ENCODE results near the gene DNASE1L2.

Gene DNASE1L2

DNA sequence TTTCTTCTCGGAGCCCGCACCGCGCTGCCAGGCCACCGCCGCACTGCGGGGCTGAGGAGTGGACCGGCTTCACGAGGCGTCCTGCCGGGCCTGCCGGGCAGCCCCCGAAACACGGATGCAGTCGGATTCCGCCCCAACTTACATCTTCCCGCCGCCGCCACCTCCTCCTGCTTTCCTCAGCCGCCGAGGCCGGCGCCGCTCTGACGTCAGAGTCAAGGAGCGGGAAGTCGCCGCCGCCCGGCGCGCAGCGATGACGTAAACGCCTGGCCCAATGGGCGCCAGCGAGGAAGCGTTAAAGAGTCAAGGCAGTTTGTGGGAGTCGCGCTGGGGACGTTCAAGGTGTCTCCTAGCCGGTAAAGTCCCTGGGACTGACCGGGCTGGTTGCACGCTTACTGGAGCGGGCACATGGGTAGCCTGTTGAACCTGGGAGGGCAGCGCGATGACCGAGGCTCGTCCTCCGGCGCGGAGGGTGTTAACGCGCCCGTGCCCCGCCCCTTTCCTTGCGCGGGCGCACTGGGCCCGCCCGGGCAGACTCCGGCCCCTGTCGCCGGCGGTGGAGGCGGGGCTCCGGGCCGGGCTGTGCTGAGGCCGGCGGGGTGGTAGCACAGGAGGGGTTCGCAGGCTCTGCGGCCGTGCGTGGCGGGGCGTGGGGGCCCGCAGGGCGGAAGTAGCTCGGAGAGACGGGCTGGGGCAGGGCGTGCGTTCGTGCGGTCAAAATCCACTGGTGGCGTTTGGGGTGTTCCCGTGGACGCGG lies 31.8 kb downstream of the DNASE1L2 start, which contains the start of gene RNPS1:
Gene RNPS1 (minus strand): TSS at position 214 of the 754 bp plus-strand sequence. CDS start 3,483 bp downstream, outside the sequence.
- peaks cover 21% of the 10 kb centered on the region for H4K20me1 ChIP-seq (ENCODE audit: insufficient read depth, low read length, poor library complexity, severe bottlenecking)
- peaks cover 57% of the 10 kb centered on the region for H3K79me2 ChIP-seq (ENCODE audit: insufficient read depth, low read length)
- H3K4me3 ChIP-seq (ENCODE audit: low read length, poor library complexity, severe bottlenecking), result peak within 1 kb of the TSS; percentile 82
- H3K4me1 ChIP-seq (ENCODE audit: insufficient read depth, low read length, poor library complexity, severe bottlenecking), result peaks cover 9% of the 10 kb centered on the region
- peak within 1 kb of the TSS; percentile 79 for H3K9ac ChIP-seq (ENCODE audit: low read depth, low read length, poor library complexity, severe bottlenecking)
- TF ChIP-seq EZH2phosphoT487 (IDR thresholded peaks at IDR 0.05; ENCODE audit: borderline replicate concordance), result no peak
- TF ChIP-seq, protein P1, sequence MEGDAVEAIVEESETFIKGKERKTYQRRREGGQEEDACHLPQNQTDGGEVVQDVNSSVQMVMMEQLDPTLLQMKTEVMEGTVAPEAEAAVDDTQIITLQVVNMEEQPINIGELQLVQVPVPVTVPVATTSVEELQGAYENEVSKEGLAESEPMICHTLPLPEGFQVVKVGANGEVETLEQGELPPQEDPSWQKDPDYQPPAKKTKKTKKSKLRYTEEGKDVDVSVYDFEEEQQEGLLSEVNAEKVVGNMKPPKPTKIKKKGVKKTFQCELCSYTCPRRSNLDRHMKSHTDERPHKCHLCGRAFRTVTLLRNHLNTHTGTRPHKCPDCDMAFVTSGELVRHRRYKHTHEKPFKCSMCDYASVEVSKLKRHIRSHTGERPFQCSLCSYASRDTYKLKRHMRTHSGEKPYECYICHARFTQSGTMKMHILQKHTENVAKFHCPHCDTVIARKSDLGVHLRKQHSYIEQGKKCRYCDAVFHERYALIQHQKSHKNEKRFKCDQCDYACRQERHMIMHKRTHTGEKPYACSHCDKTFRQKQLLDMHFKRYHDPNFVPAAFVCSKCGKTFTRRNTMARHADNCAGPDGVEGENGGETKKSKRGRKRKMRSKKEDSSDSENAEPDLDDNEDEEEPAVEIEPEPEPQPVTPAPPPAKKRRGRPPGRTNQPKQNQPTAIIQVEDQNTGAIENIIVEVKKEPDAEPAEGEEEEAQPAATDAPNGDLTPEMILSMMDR (conservative IDR thresholded peaks at IDR 0.05; ENCODE audit: low read length), result no peak
- H3K9me3 ChIP-seq (ENCODE audit: insufficient read depth, low read depth, low read length), result no peaks in the 10 kb centered on the region
- peaks cover 7% of the 10 kb centered on the region; the same call in 1 of the 2 replicates for H3K36me3 ChIP-seq (ENCODE audit: insufficient read depth, low read length)
- peak within 1 kb of the TSS; percentile 84 for H2AFZ ChIP-seq (ENCODE audit: low read length)
- peaks cover 4% of the 10 kb centered on the region for H3K27me3 ChIP-seq (ENCODE audit: insufficient read depth, low read length, poor library complexity, severe bottlenecking)
- no peaks in the 10 kb centered on the region for H3F3A ChIP-seq (ENCODE audit: low read depth)
- no peaks in the 10 kb centered on the region for H3K9me2 ChIP-seq (replicated peaks; ENCODE audit: low read depth, low read length)
- peak within 1 kb of the TSS; percentile 81 for H3K4me2 ChIP-seq (ENCODE audit: low read depth, low read length, poor library complexity, severe bottlenecking)

- peaks cover 12% of the 10 kb centered on the region for H4K20me1 ChIP-seq (ENCODE audit: insufficient read depth, low read length, poor library complexity, severe bottlenecking)
- TF ChIP-seq, protein P1 (conservative IDR thresholded peaks at IDR 0.05; ENCODE audit: low read length), result no peak
- no peak for TF ChIP-seq EZH2phosphoT487 (IDR thresholded peaks at IDR 0.05; ENCODE audit: borderline replicate concordance)
- H3K9me3 ChIP-seq (ENCODE audit: insufficient read depth, low read depth, low read length), result no peaks in the 10 kb centered on the region
- H3K4me3 ChIP-seq (ENCODE audit: low read length, poor library complexity, severe bottlenecking), result no peak overlapping the region
- peak overlapping the region; percentile 81 for H3K4me2 ChIP-seq (ENCODE audit: low read depth, low read length, poor library complexity, severe bottlenecking)
- H2AFZ ChIP-seq (ENCODE audit: low read length), result no peak overlapping the region
- peaks cover 9% of the 10 kb centered on the region for H3K4me1 ChIP-seq (ENCODE audit: insufficient read depth, low read length, poor library complexity, severe bottlenecking)
- peaks cover 37% of the 10 kb centered on the region for H3K79me2 ChIP-seq (ENCODE audit: insufficient read depth, low read length)
- no peaks in the 10 kb centered on the region for H3F3A ChIP-seq (ENCODE audit: low read depth)
- no peaks in the 10 kb centered on the region for H3K9me2 ChIP-seq (replicated peaks; ENCODE audit: low read depth, low read length)
- peaks cover 4% of the 10 kb centered on the region for H3K27me3 ChIP-seq (ENCODE audit: insufficient read depth, low read length, poor library complexity, severe bottlenecking)
- no peaks in the 10 kb centered on the region for H3K36me3 ChIP-seq (ENCODE audit: insufficient read depth, low read length)
- H3K9ac ChIP-seq (ENCODE audit: low read depth, low read length, poor library complexity, severe bottlenecking), result peak overlapping the region; percentile 79
These were observed 33.8 kb downstream of the DNASE1L2 start for GRCh38 chr16:2270070-2270462.

DNA sequence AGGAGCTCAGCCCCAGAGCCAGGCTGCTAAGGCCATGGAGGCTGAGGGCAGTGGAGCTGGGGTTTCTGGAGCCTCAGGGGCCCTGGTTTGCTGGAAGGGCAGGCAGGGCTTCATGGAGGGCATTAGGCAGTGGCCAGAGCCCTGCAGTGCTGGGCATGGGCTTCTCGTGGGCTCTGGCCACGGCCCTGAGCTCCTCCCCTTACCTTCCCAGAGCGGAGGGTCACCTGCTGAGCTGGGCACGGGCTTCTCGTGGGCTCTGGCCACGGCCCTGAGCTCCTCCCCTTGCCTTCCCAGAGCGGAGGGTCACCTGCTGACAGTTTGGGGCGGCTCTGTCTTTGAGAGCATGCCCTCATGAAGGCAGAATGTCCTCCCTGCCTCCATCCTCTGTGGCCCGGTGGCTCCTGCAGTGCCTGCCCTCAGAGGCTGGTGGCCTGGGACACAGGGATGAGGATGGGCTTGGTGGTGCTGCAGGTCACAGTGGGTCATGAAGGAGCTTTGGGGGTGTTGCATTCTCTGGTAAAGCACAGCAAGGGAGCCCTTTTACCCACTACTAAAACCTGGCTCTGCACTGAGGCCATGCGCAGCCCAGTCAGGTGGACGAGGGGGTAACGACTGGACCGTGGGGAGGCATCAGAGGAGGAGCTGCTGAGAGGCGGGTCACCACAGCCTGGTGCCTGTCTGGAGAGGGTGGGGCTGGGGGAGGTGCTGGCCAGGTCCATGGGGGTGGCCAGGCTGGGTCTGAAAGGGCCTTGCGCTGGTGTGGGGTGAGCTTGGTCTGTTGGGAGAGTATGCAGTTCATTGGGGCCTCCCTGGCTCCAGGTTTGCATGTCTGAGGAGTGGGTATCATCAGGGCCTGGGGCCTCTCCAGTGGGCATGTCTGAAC lies 34.6 kb downstream of the DNASE1L2 start:
- Histone ChIP-seq H3K36me3 (ENCODE audit: insufficient read depth, low read length) (no peaks in the 10 kb centered on the region), H3K4me2 (ENCODE audit: low read depth, low read length, poor library complexity, severe bottlenecking) (no peak overlapping the region), H3K4me1 (ENCODE audit: insufficient read depth, low read length, poor library complexity, severe bottlenecking) (peaks cover 6% of the 10 kb centered on the region), H3K9me3 (ENCODE audit: insufficient read depth, low read depth, low read length) (no peaks in the 10 kb centered on the region), H3K9me2 (replicated peaks; ENCODE audit: low read depth, low read length) (no peaks in the 10 kb centered on the region), H2AFZ (ENCODE audit: low read length) (no peak overlapping the region), H3K4me3 (ENCODE audit: low read length, poor library complexity, severe bottlenecking) (no peak overlapping the region), H3K79me2 (ENCODE audit: insufficient read depth, low read length) (peaks cover 30% of the 10 kb centered on the region), H3F3A (ENCODE audit: low read depth) (no peaks in the 10 kb centered on the region), H3K9ac (ENCODE audit: low read depth, low read length, poor library complexity, severe bottlenecking) (no peak overlapping the region), H4K20me1 (ENCODE audit: insufficient read depth, low read length, poor library complexity, severe bottlenecking) (peaks cover 8% of the 10 kb centered on the region), H3K27me3 (ENCODE audit: insufficient read depth, low read length, poor library complexity, severe bottlenecking) (peaks cover 4% of the 10 kb centered on the region)
- TF ChIP-seq EZH2phosphoT487 (IDR thresholded peaks at IDR 0.05; ENCODE audit: borderline replicate concordance), result no peak
- TF ChIP-seq, protein P1 (conservative IDR thresholded peaks at IDR 0.05; ENCODE audit: low read length), result no peak
